GM23338 (cell line): Measurements from ENCODE around the gene OLFML2B. TPM values are rescaled to one million over a fixed set of nuclear protein-coding genes. Genes with fewer than 3 reads are reported as not detected.

Experiments
- ATAC-seq: fragments of 200-7000 bp; cut with Tn5 transposase; 3 replicates; pipeline ENCODE4 v1.9.1; 2020
- DNase-seq: peaks from one replicate; pipeline ENCODE4 v3.0.0-alpha.2; 2015; ENCODE audit warnings: low spot score
- H2AFZ ChIP-seq: fragments of 200-600 bp; sonication (generic); 2 replicates; pipeline ENCODE4 v1.8.0; 2016; ENCODE audit warnings: antibody characterized with exemption, mild to moderate bottlenecking, moderate library complexity
- H3F3A ChIP-seq: fragments of 200-600 bp; sonication (generic); replicated peaks from 2 replicates; pipeline ENCODE4 v1.8.0; 2017; ENCODE audit warnings: antibody characterized with exemption, mixed run types, low read depth
- H3K27ac ChIP-seq: fragments of 200-600 bp; sonication (generic); 2 replicates; pipeline ENCODE4 v1.6.1; 2016; ENCODE audit warnings: low read depth
- H3K27me3 ChIP-seq: fragments of 200-600 bp; sonication (generic); 2 replicates; pipeline ENCODE4 v1.8.0; 2016; ENCODE audit warnings: mild to moderate bottlenecking, mixed run types, moderate library complexity; ENCODE audit not compliant: insufficient read depth
- H3K36me3 ChIP-seq: fragments of 200-600 bp; sonication (generic); 2 replicates; pipeline ENCODE4 v1.8.0; 2016; ENCODE audit warnings: mild to moderate bottlenecking; ENCODE audit not compliant: insufficient read depth
- H3K4me1 ChIP-seq: fragments of 200-600 bp; sonication (generic); 2 replicates; pipeline ENCODE4 v1.8.0; 2016; ENCODE audit warnings: mild to moderate bottlenecking, moderate library complexity; ENCODE audit not compliant: insufficient read depth
- H3K4me2 ChIP-seq: fragments of 200-600 bp; sonication (generic); 2 replicates; pipeline ENCODE4 v1.7.1; 2017; ENCODE audit warnings: mixed run types
- H3K4me3 ChIP-seq: fragments of 200-600 bp; sonication (generic); 2 replicates; pipeline ENCODE4 v1.6.1; 2016; ENCODE audit warnings: mixed run types
- H3K79me2 ChIP-seq: fragments of 200-600 bp; sonication (generic); replicated peaks from 2 replicates; pipeline ENCODE4 v1.8.0; 2017; ENCODE audit warnings: mild to moderate bottlenecking; ENCODE audit not compliant: insufficient read depth
- H3K9me2 ChIP-seq: fragments of 200-600 bp; sonication (generic); 2 replicates; pipeline ENCODE4 v1.8.0; 2017; ENCODE audit not compliant: insufficient read depth
- H4K20me1 ChIP-seq: fragments of 200-600 bp; sonication (generic); replicated peaks from 2 replicates; pipeline ENCODE4 v1.8.0; 2017; ENCODE audit warnings: mild to moderate bottlenecking; ENCODE audit not compliant: insufficient read depth
- H3K27ac Mint-ChIP-seq: 2 replicates; pipeline ENCODE4 v1.8.0; 2020; ENCODE audit warnings: inconsistent platforms, mild to moderate bottlenecking, moderate library complexity, mixed read lengths
- H3K27me3 Mint-ChIP-seq: 3 replicates; pipeline ENCODE4 v1.8.0; 2022; ENCODE audit warnings: low read depth, mild to moderate bottlenecking, moderate library complexity, mixed read lengths, inconsistent platforms; ENCODE audit not compliant: insufficient read depth, poor library complexity
- H3K36me3 Mint-ChIP-seq: 3 replicates; pipeline ENCODE4 v1.8.0; 2021; ENCODE audit warnings: low read depth, mild to moderate bottlenecking, inconsistent platforms, moderate library complexity, mixed read lengths
- H3K4me1 Mint-ChIP-seq: 3 replicates; pipeline ENCODE4 v1.8.0; 2020; ENCODE audit warnings: mild to moderate bottlenecking, inconsistent platforms, mixed read lengths
- H3K4me3 Mint-ChIP-seq: 3 replicates; pipeline ENCODE4 v1.8.0; 2021; ENCODE audit warnings: moderate library complexity, mild to moderate bottlenecking, inconsistent platforms, mixed read lengths
- H3K9me3 Mint-ChIP-seq: 3 replicates; pipeline ENCODE4 v1.8.0; 2020; ENCODE audit warnings: moderate library complexity, mild to moderate bottlenecking, inconsistent platforms, mixed read lengths
- CREB1 ChIP-seq: fragments of 250-450 bp; sonication (Bioruptor Pico); IDR thresholded peaks from 2 replicates; pipeline ENCODE4 v1.5.0; 2020; ENCODE audit warnings: low read depth, mild to moderate bottlenecking, moderate library complexity
- EZH2 ChIP-seq: fragments of 200-600 bp; sonication (generic); IDR thresholded peaks from one replicate; pipeline ENCODE4 v1.8.0; 2017; ENCODE audit warnings: antibody characterized with exemption, mild to moderate bottlenecking, low read depth; ENCODE audit not compliant: unreplicated experiment
- EZH2phosphoT487 ChIP-seq: fragments of 200-600 bp; sonication (generic); IDR thresholded peaks from one replicate; pipeline ENCODE4 v1.8.1; 2018; ENCODE audit warnings: antibody characterized with exemption; ENCODE audit not compliant: unreplicated experiment
- NANOG ChIP-seq: IDR thresholded peaks from 2 replicates; pipeline ENCODE4 v1.6.1; 2016; ENCODE audit warnings: antibody characterized with exemption, borderline replicate concordance
- STAT1 ChIP-seq: IDR thresholded peaks from one replicate; pipeline ENCODE4 v1.6.1; 2016; ENCODE audit warnings: antibody characterized with exemption; ENCODE audit not compliant: unreplicated experiment
- ZNF114 ChIP-seq: fragments of 250-450 bp; sonication (Bioruptor Pico); IDR thresholded peaks from 2 replicates; pipeline ENCODE4 v1.5.0; 2020; ENCODE audit warnings: mild to moderate bottlenecking, moderate library complexity
- ZNF331 ChIP-seq: fragments of 250-450 bp; sonication (Bioruptor Pico); IDR thresholded peaks from 2 replicates; pipeline ENCODE4 v1.5.0; 2020; ENCODE audit warnings: low read depth, mild to moderate bottlenecking, moderate library complexity
- polyA plus RNA-seq: library from polyadenylated mRNA; unstranded; fragments of >200 nt; fragmentation: Nextera tagmentation; extraction: Ambion mirVana; gene quantifications from 2 replicates; pipeline ENCODE4 v1.2.1, GENCODE V29; 2016
- total RNA-seq: library from RNA; depleted of rRNA; stranded (reverse); fragments of >200 nt; shearing (Covaris generic); gene quantifications from 2 replicates; pipeline ENCODE4 v1.2.3, GENCODE V29; 2014
- TF ChIP-seq, protein P1 (sequence below): IDR thresholded peaks from one replicate; pipeline ENCODE4 v1.6.1; 2018; ENCODE audit warnings: antibody characterized with exemption; ENCODE audit not compliant: unreplicated experiment
- TF ChIP-seq, protein P2 (sequence below), 2 experiments: fragments of 200-600 bp in 1 of 2; sonication (generic) in 1 of 2; conservative IDR thresholded peaks; 2 replicates each; pipeline versions ENCODE4 v1.5.1 to v1.6.1; 2016 to 2017; ENCODE audit warnings: antibody characterized with exemption in 2 of 2, low read depth in 2 of 2, mild to moderate bottlenecking in 2 of 2, moderate library complexity in 1 of 2
- TF ChIP-seq, protein P3 (sequence below): IDR thresholded peaks from 2 replicates; pipeline ENCODE4 v1.6.1; 2016; ENCODE audit warnings: antibody characterized with exemption

Gene OLFML2B
- total and polyA plus RNA-seq, 2 experiments from 2014 or later = 2.9 to 4.3 TPM

DNA sequence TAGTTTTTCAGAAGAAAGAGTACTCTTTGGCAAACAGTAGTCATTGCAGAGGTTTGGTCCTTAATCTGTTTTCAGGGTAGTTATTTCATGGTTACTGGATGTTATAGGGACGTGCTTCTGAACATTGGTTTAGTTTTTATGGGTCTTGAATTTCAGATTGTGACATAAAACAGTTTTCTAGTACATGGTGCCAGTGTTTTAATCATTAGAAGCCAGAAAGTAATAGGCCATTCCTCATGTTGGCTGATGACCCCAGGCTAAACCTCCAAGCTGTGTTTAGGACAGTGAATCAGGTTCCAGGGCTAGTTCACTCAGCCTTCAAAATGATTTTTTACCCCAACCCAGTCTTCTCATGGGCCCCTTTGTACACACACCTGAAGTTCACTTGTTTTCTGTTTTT is 73.3 kb downstream of the OLFML2B start:
- Histone ChIP-seq H3K79me2 (no peaks in the 10 kb centered on the region), H3K4me1 (peaks cover 6% of the 10 kb centered on the region; the same call in 1 of the 2 replicates), H3K27ac (no peak overlapping the region), H3K9me2 (no peaks in the 10 kb centered on the region), H3K36me3 (no peaks in the 10 kb centered on the region), H3F3A (no peaks in the 10 kb centered on the region), H4K20me1 (no peaks in the 10 kb centered on the region), H3K4me3 (no peak overlapping the region), H3K27me3 (no peaks in the 10 kb centered on the region), H3K4me2 (no peak overlapping the region), H2AFZ (no peak overlapping the region)
- ATAC-seq (no peak), DNase-seq (no peak)
- Mint-ChIP-seq H3K9me3 (no peaks in the 10 kb centered on the region), H3K27me3 (no peaks in the 10 kb centered on the region), H3K4me3 (no peak overlapping the region), H3K36me3 (no peaks in the 10 kb centered on the region), H3K4me1 (peaks cover 18% of the 10 kb centered on the region), H3K27ac (no peak overlapping the region)
- TF ChIP-seq ZNF114 (CRISPR knock-in tag) (no peak), ZNF331 (CRISPR knock-in tag) (no peak), EZH2phosphoT487 (no peak), EZH2 (no peak), CREB1 (CRISPR knock-in tag) (no peak)
- TF ChIP-seq, protein P1, sequence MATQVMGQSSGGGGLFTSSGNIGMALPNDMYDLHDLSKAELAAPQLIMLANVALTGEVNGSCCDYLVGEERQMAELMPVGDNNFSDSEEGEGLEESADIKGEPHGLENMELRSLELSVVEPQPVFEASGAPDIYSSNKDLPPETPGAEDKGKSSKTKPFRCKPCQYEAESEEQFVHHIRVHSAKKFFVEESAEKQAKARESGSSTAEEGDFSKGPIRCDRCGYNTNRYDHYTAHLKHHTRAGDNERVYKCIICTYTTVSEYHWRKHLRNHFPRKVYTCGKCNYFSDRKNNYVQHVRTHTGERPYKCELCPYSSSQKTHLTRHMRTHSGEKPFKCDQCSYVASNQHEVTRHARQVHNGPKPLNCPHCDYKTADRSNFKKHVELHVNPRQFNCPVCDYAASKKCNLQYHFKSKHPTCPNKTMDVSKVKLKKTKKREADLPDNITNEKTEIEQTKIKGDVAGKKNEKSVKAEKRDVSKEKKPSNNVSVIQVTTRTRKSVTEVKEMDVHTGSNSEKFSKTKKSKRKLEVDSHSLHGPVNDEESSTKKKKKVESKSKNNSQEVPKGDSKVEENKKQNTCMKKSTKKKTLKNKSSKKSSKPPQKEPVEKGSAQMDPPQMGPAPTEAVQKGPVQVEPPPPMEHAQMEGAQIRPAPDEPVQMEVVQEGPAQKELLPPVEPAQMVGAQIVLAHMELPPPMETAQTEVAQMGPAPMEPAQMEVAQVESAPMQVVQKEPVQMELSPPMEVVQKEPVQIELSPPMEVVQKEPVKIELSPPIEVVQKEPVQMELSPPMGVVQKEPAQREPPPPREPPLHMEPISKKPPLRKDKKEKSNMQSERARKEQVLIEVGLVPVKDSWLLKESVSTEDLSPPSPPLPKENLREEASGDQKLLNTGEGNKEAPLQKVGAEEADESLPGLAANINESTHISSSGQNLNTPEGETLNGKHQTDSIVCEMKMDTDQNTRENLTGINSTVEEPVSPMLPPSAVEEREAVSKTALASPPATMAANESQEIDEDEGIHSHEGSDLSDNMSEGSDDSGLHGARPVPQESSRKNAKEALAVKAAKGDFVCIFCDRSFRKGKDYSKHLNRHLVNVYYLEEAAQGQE = no peak

DNA sequence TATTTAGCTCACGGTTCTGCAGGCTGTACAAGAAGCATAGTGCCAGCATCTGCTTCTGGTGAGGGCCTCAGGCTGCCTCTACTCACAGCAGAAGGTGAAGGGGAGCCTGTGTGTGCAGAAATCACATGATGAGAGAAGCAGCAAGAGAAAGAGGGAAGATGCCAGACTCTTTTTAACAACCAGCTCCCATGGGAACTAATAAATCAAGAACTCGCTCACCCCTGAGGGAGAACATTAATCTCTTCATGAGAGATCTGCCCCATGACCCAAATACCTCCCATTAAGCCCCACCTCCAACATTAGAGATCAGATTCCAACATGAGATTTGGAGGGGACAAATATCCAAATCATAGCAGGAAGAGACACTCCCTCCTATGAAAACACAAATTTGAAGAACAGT is 74.1 kb downstream of the OLFML2B start:
- no peak for DNase-seq
- no peak for TF ChIP-seq EZH2phosphoT487
- TF ChIP-seq NANOG = no peak
- TF ChIP-seq STAT1 = no peak
- TF ChIP-seq, protein P2, sequence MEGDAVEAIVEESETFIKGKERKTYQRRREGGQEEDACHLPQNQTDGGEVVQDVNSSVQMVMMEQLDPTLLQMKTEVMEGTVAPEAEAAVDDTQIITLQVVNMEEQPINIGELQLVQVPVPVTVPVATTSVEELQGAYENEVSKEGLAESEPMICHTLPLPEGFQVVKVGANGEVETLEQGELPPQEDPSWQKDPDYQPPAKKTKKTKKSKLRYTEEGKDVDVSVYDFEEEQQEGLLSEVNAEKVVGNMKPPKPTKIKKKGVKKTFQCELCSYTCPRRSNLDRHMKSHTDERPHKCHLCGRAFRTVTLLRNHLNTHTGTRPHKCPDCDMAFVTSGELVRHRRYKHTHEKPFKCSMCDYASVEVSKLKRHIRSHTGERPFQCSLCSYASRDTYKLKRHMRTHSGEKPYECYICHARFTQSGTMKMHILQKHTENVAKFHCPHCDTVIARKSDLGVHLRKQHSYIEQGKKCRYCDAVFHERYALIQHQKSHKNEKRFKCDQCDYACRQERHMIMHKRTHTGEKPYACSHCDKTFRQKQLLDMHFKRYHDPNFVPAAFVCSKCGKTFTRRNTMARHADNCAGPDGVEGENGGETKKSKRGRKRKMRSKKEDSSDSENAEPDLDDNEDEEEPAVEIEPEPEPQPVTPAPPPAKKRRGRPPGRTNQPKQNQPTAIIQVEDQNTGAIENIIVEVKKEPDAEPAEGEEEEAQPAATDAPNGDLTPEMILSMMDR (conservative IDR thresholded peaks at IDR 0.05; ENCODE audit: low read depth in 2 of 2) = no peak
- TF ChIP-seq, protein P3, sequence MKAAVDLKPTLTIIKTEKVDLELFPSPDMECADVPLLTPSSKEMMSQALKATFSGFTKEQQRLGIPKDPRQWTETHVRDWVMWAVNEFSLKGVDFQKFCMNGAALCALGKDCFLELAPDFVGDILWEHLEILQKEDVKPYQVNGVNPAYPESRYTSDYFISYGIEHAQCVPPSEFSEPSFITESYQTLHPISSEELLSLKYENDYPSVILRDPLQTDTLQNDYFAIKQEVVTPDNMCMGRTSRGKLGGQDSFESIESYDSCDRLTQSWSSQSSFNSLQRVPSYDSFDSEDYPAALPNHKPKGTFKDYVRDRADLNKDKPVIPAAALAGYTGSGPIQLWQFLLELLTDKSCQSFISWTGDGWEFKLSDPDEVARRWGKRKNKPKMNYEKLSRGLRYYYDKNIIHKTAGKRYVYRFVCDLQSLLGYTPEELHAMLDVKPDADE = no peak
- no peak for TF ChIP-seq ZNF331 (CRISPR knock-in tag)

More for the DNA sequence above, 74.1 kb downstream of the OLFML2B start:
- H3K9me2 ChIP-seq = no peaks in the 10 kb centered on the region
- no peaks in the 10 kb centered on the region for H3K79me2 ChIP-seq
- peaks cover 6% of the 10 kb centered on the region; the same call in 1 of the 2 replicates for H3K4me1 ChIP-seq
- H3F3A ChIP-seq = no peaks in the 10 kb centered on the region
- Mint-ChIP-seq H3K4me1 (peaks cover 18% of the 10 kb centered on the region), H3K9me3 (no peaks in the 10 kb centered on the region), H3K27me3 (no peaks in the 10 kb centered on the region), H3K4me3 (no peak overlapping the region), H3K27ac (no peak overlapping the region), H3K36me3 (no peaks in the 10 kb centered on the region)
- no peaks in the 10 kb centered on the region for H4K20me1 ChIP-seq
- no peaks in the 10 kb centered on the region for H3K27me3 ChIP-seq
- H2AFZ ChIP-seq = no peak overlapping the region
- H3K4me2 ChIP-seq = no peak overlapping the region
- no peak overlapping the region for H3K4me3 ChIP-seq
- no peak overlapping the region for H3K27ac ChIP-seq
- no peak for ATAC-seq
- no peaks in the 10 kb centered on the region for H3K36me3 ChIP-seq
